Vagina (tissue), 2 donors: ENCODE data around the gene VAMP2.
A peak's percentile ranks its signal among the peaks of the same experiment; 100 is the strongest.

Experiments used
- POLR2A ChIP-seq, 2 donors: fragments of 450-650 bp; IDR thresholded peaks; one replicate each; pipeline ENCODE4 v1.6.1; 2017; ENCODE audit warnings: antibody characterized with exemption in 2 of 2, mild to moderate bottlenecking in 2 of 2, moderate library complexity in 2 of 2
- POLR2AphosphoS5 ChIP-seq, 2 donors: sonication (generic); formaldehyde crosslinking; IDR thresholded peaks; one replicate each; pipeline ENCODE4 v1.9.0; 2017; ENCODE audit warnings: antibody characterized with exemption in 2 of 2, mild to moderate bottlenecking in 2 of 2, low read depth in 1 of 2; ENCODE audit not compliant: insufficient read depth in 1 of 2
- TF ChIP-seq, protein P1 (sequence below), 3 experiments: fragments of 450-650 bp in 2 of 3; fragments of 200-600 bp in 1 of 3; sonication (generic) in 1 of 3; IDR thresholded peaks; one replicate each; pipeline ENCODE4 v1.5.1; 2017 to 2019; ENCODE audit warnings: antibody characterized with exemption in 3 of 3, mild to moderate bottlenecking in 2 of 3, moderate library complexity in 2 of 3

DNA sequence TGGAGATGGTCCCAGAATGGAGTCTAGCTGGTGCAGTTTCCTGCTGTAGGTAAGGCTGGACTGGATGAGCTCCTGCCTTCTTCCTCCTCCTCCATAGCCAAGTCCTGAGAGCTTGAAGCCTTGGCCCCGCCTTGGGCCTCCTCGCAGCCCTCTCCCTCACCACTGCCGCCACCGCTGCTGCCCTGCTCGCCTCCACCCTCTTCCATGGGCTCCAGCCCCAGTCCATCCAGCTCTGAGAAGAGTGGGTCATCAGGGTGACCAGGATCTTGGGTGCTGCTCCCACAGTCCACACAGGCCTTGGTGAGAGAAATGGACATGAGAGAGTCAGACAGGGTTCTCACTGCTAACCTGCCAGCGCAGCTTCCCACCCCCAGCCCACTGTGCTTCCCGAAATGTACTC lies 21.7 kb downstream of the VAMP2 start:
- TF ChIP-seq, protein P1, sequence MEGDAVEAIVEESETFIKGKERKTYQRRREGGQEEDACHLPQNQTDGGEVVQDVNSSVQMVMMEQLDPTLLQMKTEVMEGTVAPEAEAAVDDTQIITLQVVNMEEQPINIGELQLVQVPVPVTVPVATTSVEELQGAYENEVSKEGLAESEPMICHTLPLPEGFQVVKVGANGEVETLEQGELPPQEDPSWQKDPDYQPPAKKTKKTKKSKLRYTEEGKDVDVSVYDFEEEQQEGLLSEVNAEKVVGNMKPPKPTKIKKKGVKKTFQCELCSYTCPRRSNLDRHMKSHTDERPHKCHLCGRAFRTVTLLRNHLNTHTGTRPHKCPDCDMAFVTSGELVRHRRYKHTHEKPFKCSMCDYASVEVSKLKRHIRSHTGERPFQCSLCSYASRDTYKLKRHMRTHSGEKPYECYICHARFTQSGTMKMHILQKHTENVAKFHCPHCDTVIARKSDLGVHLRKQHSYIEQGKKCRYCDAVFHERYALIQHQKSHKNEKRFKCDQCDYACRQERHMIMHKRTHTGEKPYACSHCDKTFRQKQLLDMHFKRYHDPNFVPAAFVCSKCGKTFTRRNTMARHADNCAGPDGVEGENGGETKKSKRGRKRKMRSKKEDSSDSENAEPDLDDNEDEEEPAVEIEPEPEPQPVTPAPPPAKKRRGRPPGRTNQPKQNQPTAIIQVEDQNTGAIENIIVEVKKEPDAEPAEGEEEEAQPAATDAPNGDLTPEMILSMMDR (IDR thresholded peaks at IDR 0.05), result no peak
- TF ChIP-seq POLR2A (IDR thresholded peaks at IDR 0.05), result no peak
- TF ChIP-seq POLR2AphosphoS5 (IDR thresholded peaks at IDR 0.05; ENCODE audit: insufficient read depth in 1 of 2, low read depth in 1 of 2), result peak in 1 of 2 donors; percentile 2
